ENCODE data around the gene SCD5.

- TF ChIP-seq CTCF (IDR thresholded peaks at IDR 0.05; ENCODE audit: insufficient read depth, low read length), result no peak
- TF ChIP-seq REST (IDR thresholded peaks at IDR 0.05; ENCODE audit: insufficient replicate concordance, low read depth), result no peak
- no peak for TF ChIP-seq POLR2AphosphoS5 (IDR thresholded peaks at IDR 0.05; ENCODE audit: low read depth)
Observed at GRCh38 chr4:82610041-82610440, 188.6 kb downstream of the SCD5 start.

Measured in HL-60 (cell line).